HCT116 (cell line): Measurements from ENCODE around the gene NELL1.

Experiments used
- ATF3 ChIP-seq: IDR thresholded peaks from 2 replicates; pipeline ENCODE4 v1.6.1; 2012
- CTCF ChIP-seq, 3 experiments: fragments of 200-600 bp in 1 of 3; sonication (generic) in 1 of 3; IDR thresholded peaks in 2 of 3; conservative IDR thresholded peaks in 1 of 3; 2 replicates each; pipeline ENCODE4 v1.5.1; 2012 to 2017; ENCODE audit warnings: low read depth in 2 of 3, low read length in 2 of 3, antibody characterized with exemption in 1 of 3, borderline replicate concordance in 1 of 3, control low read depth in 1 of 3, mild to moderate bottlenecking in 1 of 3, mixed read lengths in 1 of 3, mixed run types in 1 of 3, moderate library complexity in 1 of 3; ENCODE audit not compliant: insufficient read depth in 1 of 3
- EZH2 ChIP-seq: fragments of 200-600 bp; sonication (generic); IDR thresholded peaks from 2 replicates; pipeline ENCODE4 v1.6.1; 2017; ENCODE audit warnings: antibody characterized with exemption, mixed run types
- EZH2phosphoT487 ChIP-seq: fragments of 200-600 bp; IDR thresholded peaks from 2 replicates; pipeline ENCODE4 v1.6.1; 2018; ENCODE audit warnings: antibody characterized with exemption, borderline replicate concordance
- FOSL1 ChIP-seq: IDR thresholded peaks from 2 replicates; pipeline ENCODE4 v1.6.1; 2012; ENCODE audit warnings: low read depth
- MAX ChIP-seq: IDR thresholded peaks from 2 replicates; pipeline ENCODE4 v1.6.1; 2012
- POLR2A ChIP-seq: IDR thresholded peaks from 2 replicates; pipeline ENCODE4 v1.7.0; 2011; ENCODE audit warnings: borderline replicate concordance; ENCODE audit not compliant: insufficient read depth, insufficient read length; ENCODE audit errors: extremely low read depth
- POLR2AphosphoS5 ChIP-seq: IDR thresholded peaks from 2 replicates; pipeline ENCODE4 v1.6.1; 2011; ENCODE audit warnings: mild to moderate bottlenecking, low read depth, low read length, moderate library complexity
- RAD21 ChIP-seq: IDR thresholded peaks from 2 replicates; pipeline ENCODE4 v1.6.1; 2012; ENCODE audit warnings: low read depth, mild to moderate bottlenecking
- SP1 ChIP-seq: IDR thresholded peaks from 2 replicates; pipeline ENCODE4 v1.6.1; 2012; ENCODE audit warnings: low read depth
- TCF7L2 ChIP-seq: IDR thresholded peaks from 2 replicates; pipeline ENCODE4 v1.7.0; 2011; ENCODE audit warnings: borderline replicate concordance, inconsistent platforms; ENCODE audit not compliant: insufficient read depth, insufficient read length; ENCODE audit errors: extremely low read depth
- YY1 ChIP-seq: IDR thresholded peaks from 2 replicates; pipeline ENCODE4 v1.6.1; 2011; ENCODE audit warnings: low read length, low read depth, moderate library complexity, mild to moderate bottlenecking; ENCODE audit not compliant: insufficient replicate concordance; ENCODE audit errors: extremely low read depth
- ZFX ChIP-seq: fragments of 450-650 bp; IDR thresholded peaks from 2 replicates; pipeline ENCODE4 v1.6.1; 2017
- ZNF274 ChIP-seq: fragments of 200-500 bp; sonication (Bioruptor generic); IDR thresholded peaks from 2 replicates; pipeline ENCODE4 v1.6.1; 2014; ENCODE audit warnings: mild to moderate bottlenecking, low read depth, low read length, inconsistent platforms

- TF ChIP-seq CTCF (IDR thresholded peaks at IDR 0.05 in 2 of 3, conservative IDR thresholded peaks at IDR 0.05 in 1 of 3; ENCODE audit: borderline replicate concordance in 1 of 3, insufficient read depth in 1 of 3, low read depth in 2 of 3, low read length in 2 of 3): no peak
- no peak for TF ChIP-seq SP1
- no peak for TF ChIP-seq ZFX
- no peak for TF ChIP-seq MAX
- TF ChIP-seq TCF7L2: no peak
- no peak for TF ChIP-seq POLR2A
- TF ChIP-seq FOSL1: no peak
- no peak for TF ChIP-seq EZH2phosphoT487
- no peak for TF ChIP-seq ATF3
- no peak for TF ChIP-seq EZH2
- no peak for TF ChIP-seq ZNF274
- no peak for TF ChIP-seq POLR2AphosphoS5
- no peak for TF ChIP-seq YY1
- TF ChIP-seq RAD21: no peak
These were observed 805.9 kb downstream of the NELL1 start for GRCh38 chr11:21475276-21475675.
